GM19438 (cell line): ENCODE measurements around the gene PEX11G.
"Not testable (repeated sequence)": the region's sequence is repeated elsewhere in the genome, so short reads cannot be mapped to it uniquely, and the experiment has no call there.

ENCODE experiments used
- ATAC-seq: cut with Tn5 transposase; IDR thresholded peaks from one replicate; pipeline ENCODE4 v1.9.1; 2021; ENCODE audit warnings: low read depth; ENCODE audit not compliant: unreplicated experiment

PEX11G gene

DNA sequence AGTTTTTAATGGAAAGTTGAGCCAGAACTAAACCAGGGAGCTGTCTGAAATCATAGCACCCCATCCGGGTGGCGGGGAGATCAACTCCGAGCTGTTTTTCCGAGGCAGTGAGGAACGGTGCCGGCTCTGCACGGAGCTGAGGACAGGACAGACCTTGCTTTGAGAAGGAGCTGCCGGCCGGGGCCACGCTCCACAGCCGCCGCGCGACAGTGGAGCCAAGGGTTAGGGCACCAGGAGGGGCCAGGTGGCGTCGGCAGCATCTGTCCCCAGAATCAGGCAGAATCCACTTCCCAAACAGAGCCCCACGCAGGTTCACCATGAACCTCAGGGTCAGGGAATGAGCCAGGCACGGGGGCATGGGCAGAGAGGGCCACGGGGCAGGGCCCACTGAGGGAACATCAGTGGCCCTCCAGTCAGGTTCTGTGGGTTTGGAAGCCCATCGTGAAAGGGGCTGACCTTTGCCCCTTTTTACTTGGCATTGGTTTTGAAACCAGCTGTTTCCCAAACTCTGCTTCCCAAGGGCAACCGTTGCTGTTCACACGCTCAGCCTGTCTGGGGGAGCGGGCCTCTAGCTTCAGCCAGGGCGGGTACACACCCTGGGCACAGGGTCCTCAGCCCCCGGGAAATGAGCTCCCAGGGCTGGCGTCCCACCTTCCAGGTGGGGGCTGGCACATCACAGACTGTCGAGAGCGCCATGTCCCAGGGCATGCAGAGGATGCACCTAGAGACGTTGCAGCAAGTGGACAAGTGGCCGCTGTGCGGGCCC is 18.1 kb downstream of the PEX11G start:
- ATAC-seq, result no peak

DNA sequence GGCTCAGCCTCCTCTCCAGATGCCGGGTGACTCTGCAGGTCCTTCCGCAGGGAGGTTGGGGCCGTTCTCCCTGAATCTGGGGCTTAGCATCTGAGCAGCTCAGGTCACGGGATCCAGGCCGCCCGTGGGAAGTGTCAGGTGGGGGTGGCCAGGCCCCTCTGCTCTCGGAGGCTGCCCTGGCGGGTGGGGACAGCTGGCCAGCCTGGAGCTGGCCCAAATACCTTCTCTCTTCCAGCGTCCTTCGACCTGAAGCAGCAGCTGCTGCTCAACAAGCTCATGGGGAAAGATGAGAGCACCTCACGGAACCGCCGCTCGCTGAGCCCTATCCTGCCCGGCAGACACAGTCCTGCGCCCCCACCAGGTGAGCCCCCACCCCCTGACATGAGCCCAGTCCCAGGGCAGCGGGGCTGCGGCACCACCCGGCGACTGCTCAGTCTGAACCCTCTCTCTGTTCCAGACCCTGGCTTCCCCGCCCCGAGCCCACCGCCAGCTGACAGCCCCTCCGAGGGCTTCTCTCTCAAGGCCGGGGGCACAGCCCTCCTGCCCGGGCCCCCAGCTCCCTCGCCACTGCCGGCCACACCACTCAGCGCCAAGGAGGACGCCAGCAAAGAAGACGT is 19.1 kb downstream of the PEX11G start:
- ATAC-seq, result no peak

DNA sequence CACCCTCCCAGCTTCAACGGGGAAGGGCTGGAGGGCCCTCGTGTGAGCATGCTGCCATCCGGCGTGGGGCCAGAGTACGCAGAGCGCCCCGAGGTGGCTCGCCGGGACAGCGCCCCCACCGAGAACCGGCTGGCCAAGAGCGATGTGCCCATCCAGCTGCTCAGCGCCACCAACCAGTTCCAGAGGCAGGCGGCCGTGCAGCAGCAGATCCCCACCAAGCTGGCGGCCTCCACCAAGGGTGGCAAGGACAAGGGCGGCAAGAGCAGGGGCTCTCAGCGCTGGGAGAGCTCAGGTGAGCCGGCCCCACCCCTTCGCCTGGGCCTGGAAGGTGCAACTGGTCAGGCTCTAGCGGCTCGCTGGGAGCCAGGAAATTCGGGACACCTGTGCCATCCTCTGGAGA is 20.0 kb downstream of the PEX11G start:
- ATAC-seq, result no peak

DNA sequence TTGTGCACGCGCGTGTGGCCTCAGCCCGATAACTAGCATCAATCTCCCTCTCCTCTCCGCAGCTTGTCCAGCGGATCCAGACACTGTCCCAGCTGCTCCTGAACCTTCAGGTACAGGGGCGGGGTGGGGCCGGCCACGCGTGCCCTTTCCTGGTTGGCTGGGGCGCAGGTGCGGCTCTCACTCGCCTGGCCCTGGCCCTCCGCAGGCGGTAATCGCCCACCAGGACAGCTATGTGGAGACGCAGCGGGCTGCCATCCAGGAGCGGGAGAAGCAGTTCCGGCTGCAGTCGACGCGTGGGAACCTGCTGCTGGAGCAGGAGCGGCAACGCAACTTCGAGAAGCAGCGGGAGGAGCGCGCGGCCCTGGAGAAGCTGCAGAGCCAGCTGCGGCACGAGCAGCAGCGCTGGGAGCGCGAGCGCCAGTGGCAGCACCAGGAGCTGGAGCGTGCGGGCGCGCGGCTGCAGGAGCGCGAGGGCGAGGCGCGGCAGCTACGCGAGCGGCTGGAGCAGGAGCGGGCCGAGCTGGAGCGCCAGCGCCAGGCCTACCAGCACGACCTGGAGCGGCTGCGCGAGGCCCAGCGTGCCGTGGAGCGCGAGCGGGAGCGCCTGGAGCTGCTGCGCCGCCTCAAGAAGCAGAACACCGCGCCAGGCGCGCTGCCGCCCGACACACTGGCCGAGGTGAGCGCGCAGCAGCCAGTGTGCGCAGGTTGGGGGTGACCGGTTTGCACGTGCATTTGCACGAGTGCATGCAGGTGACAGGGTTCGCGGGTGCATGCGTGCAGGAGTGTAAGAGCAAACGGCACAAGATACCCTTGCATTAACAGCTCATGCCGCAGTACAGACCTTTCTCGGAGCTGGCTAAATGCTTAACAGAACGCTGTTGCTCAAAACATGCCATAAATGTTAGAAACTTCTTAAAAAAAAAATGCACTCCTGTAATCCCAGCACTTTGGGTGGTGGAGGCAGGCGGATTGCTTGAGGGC is 21.5 kb downstream of the PEX11G start:
- no peak for ATAC-seq

DNA sequence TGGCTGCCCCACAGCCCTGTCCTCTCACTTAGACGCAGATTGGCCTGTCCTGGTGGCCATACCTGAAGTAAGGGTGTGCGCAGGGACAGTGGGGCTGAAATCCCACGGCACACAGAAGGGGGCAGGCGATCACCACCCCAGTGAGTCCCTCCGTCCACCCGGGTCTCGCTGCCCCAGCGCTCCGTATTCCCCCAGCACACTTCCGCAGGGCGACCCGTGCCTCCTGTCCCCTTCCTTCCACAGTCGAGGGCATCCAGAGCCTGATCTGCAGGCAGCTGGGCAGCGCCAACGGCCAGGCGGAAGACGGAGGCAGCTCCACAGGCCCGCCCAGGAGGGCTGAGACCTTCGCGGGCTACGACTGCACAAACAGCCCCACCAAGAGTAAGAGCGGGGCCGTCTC is 25.3 kb downstream of the PEX11G start:
- no peak for ATAC-seq

DNA sequence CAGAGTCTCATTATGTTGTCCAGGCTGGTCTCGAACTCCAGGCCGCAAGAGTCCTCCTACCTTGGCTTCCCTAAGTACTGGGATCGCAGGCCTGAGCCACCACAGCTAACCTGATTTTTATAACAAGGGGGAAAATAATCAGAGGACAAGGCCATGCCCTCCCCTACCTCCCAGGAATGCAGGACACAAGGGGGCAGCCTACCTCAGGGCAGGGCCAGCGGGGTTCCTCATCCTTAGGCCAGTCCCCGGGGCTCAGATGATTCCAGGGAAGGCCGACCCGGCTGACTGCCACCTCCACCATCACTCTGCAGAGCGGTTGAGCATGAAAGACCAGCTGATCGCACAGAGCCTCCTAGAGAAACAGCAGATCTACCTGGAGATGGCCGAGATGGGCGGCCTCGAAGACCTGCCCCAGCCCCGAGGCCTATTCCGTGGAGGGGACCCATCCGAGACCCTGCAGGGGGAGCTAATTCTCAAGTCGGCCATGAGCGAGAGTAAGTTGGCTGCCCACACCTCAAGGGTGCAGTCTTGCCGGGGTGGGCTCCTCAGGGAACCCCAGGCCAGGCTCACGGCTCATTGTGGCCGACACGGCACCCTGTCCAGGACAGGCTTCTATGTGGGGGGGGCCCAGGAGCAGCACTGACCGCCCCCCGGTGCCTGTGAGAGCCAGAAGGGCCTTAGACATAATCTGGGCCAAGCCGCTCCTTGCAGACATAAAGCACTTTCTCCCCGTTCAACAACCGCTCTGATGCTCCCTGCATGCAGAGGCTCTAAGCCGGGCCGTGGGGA is 26.8 kb downstream of the PEX11G start:
- no peak for ATAC-seq

DNA sequence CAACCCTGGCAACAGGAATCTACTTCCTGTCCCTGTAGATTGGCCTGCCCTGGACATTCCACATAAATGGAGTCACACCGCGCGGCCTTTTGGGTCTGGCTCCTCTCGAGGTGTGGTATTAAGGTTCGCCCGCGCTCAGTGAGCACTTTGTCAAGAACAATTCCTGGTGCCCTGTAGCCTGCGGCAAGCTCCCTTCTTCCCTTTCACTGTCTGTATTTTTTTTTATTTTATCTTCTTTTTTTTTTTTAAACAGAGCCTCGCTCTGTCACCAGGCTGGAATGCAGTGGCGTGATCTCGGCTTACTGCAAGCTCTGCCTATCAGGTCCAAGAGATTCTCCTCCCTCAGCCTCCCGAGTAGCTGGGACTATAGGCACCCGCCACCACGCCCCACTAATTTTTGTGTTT is 28.3 kb downstream of the PEX11G start:
- ATAC-seq, result no peak

DNA sequence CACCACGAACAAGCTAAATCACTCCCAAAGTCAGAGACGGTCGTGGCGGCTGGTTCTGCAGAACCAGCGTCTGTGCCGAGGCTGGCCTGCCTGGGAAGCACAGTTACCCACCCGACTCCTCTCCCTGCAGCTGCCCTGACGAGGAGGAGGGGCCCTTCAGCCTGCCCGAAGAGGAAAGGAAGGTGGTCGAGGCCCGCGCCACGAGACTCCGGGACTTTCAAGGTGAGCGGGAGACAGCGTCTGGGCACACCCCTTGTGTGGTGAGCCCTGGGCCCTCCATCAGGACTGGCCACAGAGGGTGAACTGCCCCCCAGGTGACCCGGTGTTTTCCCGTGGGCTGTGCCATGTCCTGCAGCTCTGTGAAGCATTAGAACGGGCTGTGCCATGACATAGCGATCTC is 29.1 kb downstream of the PEX11G start:
- no peak for ATAC-seq

DNA sequence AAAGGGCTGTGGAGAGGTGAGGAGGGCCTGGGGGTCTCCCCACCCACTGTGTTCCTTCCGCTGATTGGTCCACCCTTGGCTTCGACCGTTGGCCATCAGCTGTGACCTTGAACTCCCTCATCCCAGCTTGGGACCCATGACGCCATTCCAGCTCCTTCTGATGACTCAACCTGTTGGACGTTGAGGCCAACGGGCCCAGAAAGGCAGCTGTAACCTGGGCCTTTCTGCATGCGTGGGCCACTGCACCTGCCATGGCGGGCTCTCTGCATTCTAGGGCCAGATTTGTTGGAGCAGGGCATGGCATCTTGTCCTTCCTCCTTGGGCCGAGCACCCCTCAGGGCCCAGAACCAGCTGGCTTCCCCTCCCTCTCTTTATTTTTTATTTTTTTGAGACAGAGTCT is 30.2 kb downstream of the PEX11G start:
- no peak for ATAC-seq

DNA sequence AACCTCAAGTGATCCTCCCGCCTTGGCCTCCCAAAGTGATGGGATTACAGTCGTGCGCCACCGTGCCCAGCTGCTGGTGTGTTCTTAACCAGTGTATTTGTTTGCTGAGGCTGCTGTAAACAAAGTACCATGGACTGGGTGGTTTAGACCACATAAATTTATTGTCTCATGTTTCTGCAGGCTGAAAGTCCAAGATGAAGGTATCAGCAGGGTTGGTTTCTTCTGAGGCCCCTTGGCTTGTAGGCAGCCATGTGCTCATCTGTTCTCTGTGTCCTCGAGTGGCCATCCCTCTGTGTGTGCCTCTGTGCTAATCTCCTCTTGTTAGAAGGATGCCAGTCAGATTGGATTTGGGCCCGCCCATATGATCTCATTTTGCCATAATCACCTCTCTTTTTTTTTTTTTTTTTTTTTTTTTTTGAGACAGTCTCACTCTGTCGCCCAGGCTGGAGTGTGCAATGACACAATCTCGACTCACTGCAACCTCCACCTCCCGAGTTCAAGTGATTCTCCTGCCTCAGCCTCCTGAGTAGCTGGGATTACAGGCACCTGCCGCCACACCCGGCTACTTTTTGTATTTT is 31.8 kb downstream of the PEX11G start:
- no peak for ATAC-seq

DNA sequence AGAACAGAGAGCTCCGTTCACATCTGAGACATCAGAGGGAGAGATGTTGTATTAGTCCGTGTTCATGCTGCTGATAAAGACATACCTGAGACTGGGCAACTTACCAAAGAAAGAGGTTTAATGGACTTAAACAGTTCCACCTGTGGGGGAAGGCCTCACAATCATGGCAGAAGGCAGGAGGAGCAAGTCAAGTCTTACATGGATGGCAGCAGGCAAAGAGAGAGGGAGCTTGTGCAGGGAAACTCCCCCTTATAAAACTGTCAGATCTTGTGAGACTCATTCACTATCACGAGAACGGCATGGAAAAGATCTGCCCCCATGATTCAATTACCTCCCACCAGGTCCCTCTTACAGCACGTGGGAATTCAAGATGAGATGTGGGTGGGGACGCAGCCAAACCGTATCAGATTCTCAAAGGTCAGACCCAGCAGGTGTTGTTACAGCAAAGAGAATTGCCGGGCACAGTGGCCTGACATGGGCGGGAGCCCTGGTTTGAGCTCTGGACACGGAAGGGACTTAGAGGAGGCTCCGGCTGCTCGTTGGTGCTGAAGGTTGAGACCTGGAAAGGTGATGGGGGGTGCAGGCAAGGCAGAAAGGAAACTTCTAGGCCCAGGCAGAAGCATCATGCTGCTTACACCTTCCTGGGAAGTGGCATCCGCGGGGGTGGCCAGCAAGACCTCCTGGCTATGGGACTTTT is 33.1 kb downstream of the PEX11G start:
- no peak for ATAC-seq

DNA sequence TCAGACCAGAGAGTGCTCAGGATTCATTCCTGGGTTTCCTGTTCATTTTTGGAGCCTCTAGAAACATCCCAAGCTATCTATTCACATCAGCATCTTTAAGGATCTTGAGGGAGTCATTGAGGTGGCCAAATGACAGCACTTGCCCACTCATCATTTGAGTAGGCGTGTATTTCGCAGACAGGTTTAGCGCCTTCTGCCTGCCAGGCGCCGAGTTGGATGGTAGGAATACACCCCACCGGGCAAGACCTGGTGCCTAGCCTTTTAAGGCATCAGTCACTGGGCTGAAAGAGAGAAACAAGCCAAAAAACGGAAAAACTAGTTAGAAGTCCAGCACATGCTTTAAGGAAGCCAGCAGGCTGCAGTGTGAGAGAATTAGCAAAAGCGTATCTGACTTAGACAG is 33.8 kb downstream of the PEX11G start:
- no peak for ATAC-seq

DNA sequence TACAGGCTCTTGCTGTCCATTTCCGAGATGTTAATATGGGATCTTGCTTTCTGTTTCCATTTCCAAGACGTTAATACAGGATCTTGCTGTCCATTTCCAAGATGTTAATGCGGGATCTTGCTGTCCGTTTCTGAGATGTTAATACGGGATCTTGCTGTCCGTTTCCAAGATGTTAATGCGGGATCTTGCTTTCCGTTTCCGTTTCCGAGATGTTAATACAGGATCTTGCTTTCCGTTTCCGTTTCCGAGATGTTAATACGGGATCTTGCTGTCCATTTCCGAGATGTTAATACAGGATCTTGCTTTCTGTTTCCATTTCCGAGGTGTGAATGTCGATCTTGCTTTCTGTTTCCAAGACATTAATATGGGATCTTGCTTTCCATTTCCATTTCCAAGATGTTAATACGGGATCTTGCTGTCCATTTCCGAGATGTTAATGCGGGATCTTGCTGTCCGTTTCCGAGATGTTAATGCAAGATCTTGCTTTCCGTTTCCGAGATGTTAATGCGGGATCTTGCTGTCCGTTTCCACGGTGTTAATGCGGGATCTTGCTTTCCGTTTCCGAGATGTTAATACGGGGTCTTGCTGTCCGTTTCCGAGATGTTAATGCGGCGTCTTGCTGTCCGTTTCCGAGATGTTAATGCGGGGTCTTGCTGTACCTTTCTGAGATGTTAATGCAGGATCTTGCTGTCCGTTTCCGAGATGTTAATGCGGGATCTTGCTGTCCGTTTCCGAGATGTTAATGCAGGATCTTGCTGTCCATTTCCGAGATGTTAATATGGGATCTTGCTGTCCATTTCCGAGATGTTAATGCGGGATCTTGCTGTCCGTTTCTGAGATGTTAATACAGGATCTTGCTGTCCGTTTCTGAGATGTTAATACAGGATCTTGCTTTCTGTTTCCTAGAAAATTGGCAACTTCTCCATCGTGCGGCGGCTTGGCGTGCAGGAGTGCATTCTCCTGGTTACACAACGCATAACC is 38.3 kb downstream of the PEX11G start:
- no peak for ATAC-seq

DNA sequence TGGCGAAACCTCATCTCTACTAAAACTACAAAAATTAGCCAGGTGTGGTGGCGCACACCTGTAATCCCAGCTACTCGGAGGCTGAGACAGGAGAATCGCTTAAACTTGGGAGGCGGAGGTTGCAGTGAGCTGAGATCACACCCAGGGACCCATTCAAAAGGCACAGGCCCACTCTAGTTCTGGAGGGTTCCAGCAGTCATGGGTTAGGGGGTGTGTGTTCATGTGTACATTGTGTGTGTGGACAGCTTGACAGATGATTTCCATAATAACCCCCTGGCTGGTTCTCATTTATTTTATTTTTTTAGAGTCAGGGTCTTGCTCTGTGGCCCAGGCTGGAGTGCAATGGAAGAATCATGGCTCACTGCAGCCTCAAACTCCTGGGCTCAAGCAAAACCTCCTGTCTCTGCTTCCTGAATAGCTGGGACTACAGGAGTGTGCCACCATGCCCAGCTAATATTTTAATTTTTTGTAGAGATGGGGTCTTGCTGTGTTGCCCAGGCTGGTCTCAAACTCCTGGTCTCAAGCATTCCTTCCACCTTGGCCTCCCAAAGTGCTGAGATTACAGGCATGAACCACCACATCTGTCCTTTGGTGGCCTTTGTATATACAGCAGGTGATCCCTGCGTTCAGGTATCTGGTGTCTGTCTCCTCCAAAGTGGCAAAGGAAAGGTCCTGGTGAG is 39.3 kb downstream of the PEX11G start:
- not testable (repeated sequence) for ATAC-seq

DNA sequence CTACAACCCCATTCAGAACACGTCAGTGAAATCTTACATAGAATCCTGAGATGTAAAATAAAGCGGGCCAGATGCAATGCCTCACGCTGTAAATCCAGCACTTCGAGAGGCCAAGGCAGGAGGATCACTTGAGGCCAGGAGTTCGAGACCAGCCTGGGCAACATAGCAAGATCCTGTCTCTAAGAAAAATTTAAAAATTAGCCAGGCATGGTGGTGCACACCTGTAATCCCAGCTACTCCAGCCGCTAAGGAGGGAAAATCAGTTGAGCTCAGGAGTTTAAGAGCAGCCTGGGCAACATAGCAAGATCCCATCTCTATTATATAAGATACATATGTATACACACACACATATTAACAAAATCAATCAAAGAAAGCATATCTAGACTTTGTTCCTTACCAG is 41.2 kb downstream of the PEX11G start:
- no peak for ATAC-seq

DNA sequence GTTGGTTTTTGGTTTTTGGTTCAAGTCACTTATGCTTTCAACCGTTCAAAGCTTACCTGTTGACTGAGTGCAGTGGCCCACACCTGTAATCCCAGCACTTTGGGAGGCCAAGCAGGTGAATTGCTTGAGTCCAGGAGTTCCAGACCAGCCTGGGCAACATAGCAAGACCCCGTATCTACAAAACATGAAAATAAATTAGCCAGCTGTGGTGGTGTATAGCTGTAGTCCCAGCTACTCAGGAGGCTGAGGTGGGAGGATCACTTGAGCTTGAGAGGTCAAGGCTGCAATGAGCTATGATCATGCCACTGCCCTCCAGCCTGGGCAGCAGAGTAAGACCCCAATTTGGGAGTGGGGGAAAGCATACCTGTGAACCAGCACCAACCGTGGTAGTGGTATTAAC is 43.7 kb downstream of the PEX11G start:
- no peak for ATAC-seq

DNA sequence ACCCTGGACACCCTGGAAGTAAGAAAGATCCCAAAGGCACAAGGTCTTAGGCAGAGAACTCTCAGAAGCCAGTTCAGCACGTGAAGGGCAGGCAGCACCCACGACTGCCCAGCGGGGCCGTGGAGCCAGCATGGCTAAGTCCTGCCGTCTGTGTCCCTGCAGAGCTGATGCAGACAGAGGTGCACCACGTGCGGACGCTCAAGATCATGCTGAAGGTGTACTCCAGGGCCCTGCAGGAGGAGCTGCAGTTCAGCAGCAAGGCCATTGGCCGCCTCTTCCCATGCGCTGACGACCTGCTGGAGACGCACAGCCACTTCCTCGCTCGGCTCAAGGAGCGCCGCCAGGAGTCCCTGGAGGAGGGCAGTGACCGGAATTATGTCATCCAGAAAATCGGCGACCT is 44.8 kb downstream of the PEX11G start:
- ATAC-seq, result no peak

DNA sequence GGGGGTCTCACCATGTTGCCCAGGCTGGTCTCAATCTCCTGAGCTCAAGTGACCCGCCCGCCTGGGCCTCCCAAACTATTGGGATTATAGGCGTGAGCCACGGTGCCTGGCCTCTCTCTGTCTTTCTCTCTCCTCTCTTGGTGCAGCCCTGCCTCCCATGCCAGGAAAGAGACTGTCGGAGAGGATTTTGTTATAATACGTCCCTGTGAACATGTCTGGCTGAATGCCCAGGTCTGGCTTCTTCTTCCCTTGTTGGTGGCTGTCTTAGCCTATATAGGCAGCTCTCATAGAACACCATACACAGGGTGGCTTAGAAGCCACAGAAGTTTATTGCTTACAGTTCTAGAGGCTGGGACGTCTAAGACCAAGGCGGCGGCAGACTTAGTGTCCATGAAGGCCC is 46.4 kb downstream of the PEX11G start:
- no peak for ATAC-seq
